GM19468 (cell line): ENCODE results near the gene XCR1.

Source experiments
- ATAC-seq: cut with Tn5 transposase; IDR thresholded peaks from one replicate; pipeline ENCODE4 v1.9.1; 2021; ENCODE audit warnings: mild to moderate bottlenecking, moderate library complexity, moderate number of reproducible peaks; ENCODE audit not compliant: unreplicated experiment; ENCODE audit errors: extremely low read depth

XCR1 gene

GRCh38 chr3:45985532-45986302 is 41.6 kb downstream of the XCR1 start:
- ATAC-seq = no peak

- ATAC-seq = no peak
These were observed 42.7 kb downstream of the XCR1 start for GRCh38 chr3:45984331-45985312.

- ATAC-seq = no peak
These were observed 43.5 kb downstream of the XCR1 start for GRCh38 chr3:45983770-45984169.

GRCh38 chr3:45981346-45982074 is 45.8 kb downstream of the XCR1 start:
- no peak for ATAC-seq

- no peak for ATAC-seq
These were observed 46.5 kb downstream of the XCR1 start for GRCh38 chr3:45980819-45981218.

GRCh38 chr3:45980229-45980813 is 47.0 kb downstream of the XCR1 start:
- ATAC-seq = no peak

- ATAC-seq = no peak
These were observed 47.9 kb downstream of the XCR1 start for GRCh38 chr3:45979378-45979777.

GRCh38 chr3:45978006-45978761 is 49.1 kb downstream of the XCR1 start:
- ATAC-seq = no peak

- no peak for ATAC-seq
These were observed 50.8 kb downstream of the XCR1 start for GRCh38 chr3:45976191-45977091.

- ATAC-seq = no peak
These were observed 51.6 kb downstream of the XCR1 start for GRCh38 chr3:45975686-45976085.

GRCh38 chr3:45974686-45975085 is 52.6 kb downstream of the XCR1 start:
- no peak for ATAC-seq

- ATAC-seq = no peak
These were observed 54.5 kb downstream of the XCR1 start for GRCh38 chr3:45972534-45973402.

- ATAC-seq = no peak
These were observed 57.3 kb downstream of the XCR1 start for GRCh38 chr3:45969953-45970352.

GRCh38 chr3:45969116-45969515 is 58.2 kb downstream of the XCR1 start:
- no peak for ATAC-seq

- ATAC-seq = no peak
These were observed 58.6 kb downstream of the XCR1 start for GRCh38 chr3:45968706-45969105.

- ATAC-seq = no peak
These were observed 59.1 kb downstream of the XCR1 start for GRCh38 chr3:45968149-45968548.

- no peak for ATAC-seq
These were observed 59.6 kb downstream of the XCR1 start for GRCh38 chr3:45967724-45968123.
